ENCODE results near the gene GSPT1. TPM values are rescaled to one million over a fixed set of nuclear protein-coding genes. Genes with fewer than 3 reads are reported as not detected.

Gene GSPT1
- total and polyA plus RNA-seq, 9 of the 15 experiments (the other 6 are each of a cell fraction or from before 2014, with no cell fraction given), result 63.8 to 269 (median 148) TPM

- TF ChIP-seq NELFE (IDR thresholded peaks at IDR 0.05; ENCODE audit: insufficient read depth, insufficient read length) (no peak), NFATC3 (IDR thresholded peaks at IDR 0.05) (no peak), PPARD (CRISPR knock-in tag; IDR thresholded peaks at IDR 0.05) (no peak), AFF1 (IDR thresholded peaks at IDR 0.05; ENCODE audit: low read depth in 1 of 2, partially characterized antibody in 2 of 2) (no peak), TEAD4 (IDR thresholded peaks at IDR 0.05; ENCODE audit: low read length) (0 out of 2 replicates have a peak, but pooled peaks have one; percentile 29), TEAD4 (CRISPR knock-in tag; IDR thresholded peaks at IDR 0.05; ENCODE audit: borderline replicate concordance) (no peak), ATF7 (IDR thresholded peaks at IDR 0.05) (no peak), MEIS2 (IDR thresholded peaks at IDR 0.05; ENCODE audit: partially characterized antibody) (peak; percentile 76), SNRNP70 (optimal IDR thresholded peaks at IDR 0.05; ENCODE audit: low read depth, low read length) (no peak), FOXK2 (conservative IDR thresholded peaks at IDR 0.05 in 1 of 2, IDR thresholded peaks at IDR 0.05 in 1 of 2; ENCODE audit: low read depth in 2 of 2) (no peak), ZNF507 (tag; conservative IDR thresholded peaks at IDR 0.05) (no peak), SUPT5H (IDR thresholded peaks at IDR 0.05) (peak; percentile 74), BHLHE40 (IDR thresholded peaks at IDR 0.05; ENCODE audit: low read length) (0 out of 2 replicates have a peak, but pooled peaks have one; percentile 9), ZNF121 (CRISPR knock-in tag; conservative IDR thresholded peaks at IDR 0.05) (no peak), RBBP5 (IDR thresholded peaks at IDR 0.05; ENCODE audit: borderline replicate concordance, insufficient read depth, low read length, poor library complexity, severe bottlenecking) (no peak), HEY1 (CRISPR knock-in tag; IDR thresholded peaks at IDR 0.05; ENCODE audit: borderline replicate concordance) (no peak), POLR3A (IDR thresholded peaks at IDR 0.05; ENCODE audit: borderline replicate concordance, extremely low read depth, insufficient read depth, insufficient read length) (no peak), TAF9B (IDR thresholded peaks at IDR 0.05; ENCODE audit: partially characterized antibody) (no peak), MTF1 (CRISPR knock-in tag; IDR thresholded peaks at IDR 0.05; ENCODE audit: borderline replicate concordance) (no peak), ZC3H11A (IDR thresholded peaks at IDR 0.05; ENCODE audit: low read depth, low read length) (no peak), ETV5 (CRISPR knock-in tag; IDR thresholded peaks at IDR 0.05; ENCODE audit: low read depth) (no peak), PURB (CRISPR knock-in tag; IDR thresholded peaks at IDR 0.05; ENCODE audit: low read depth) (no peak), MIER1 (IDR thresholded peaks at IDR 0.05; ENCODE audit: low read depth) (no peak), YBX1 (IDR thresholded peaks at IDR 0.05) (no peak), PREB (CRISPR knock-in tag; IDR thresholded peaks at IDR 0.05) (no peak)
Observed at GRCh38 chr16:11835891-11836649, 79.7 kb downstream of the GSPT1 start (continued).

All from K562 (cell line).